ENCODE data around the gene MAL.

The MAL gene

GRCh38 chr2:95012881-95013550, 12.5 kb upstream of the MAL start:
- Histone ChIP-seq H2BK12ac (ENCODE audit: low read length) (no peak overlapping the region), H3K9ac (ENCODE audit: low read depth, low read length, poor library complexity) (no peak overlapping the region), H3K4ac (ENCODE audit: low read length) (no peak overlapping the region), H3K4me3 (ENCODE audit: low read length in 2 of 2) (no peak overlapping the region), H2AFZ (ENCODE audit: low read length) (no peak overlapping the region), H3K9me3 (replicated peaks in 1 of 2; ENCODE audit: control insufficient read depth in 2 of 2, insufficient read depth in 1 of 2, low read depth in 1 of 2, low read length in 2 of 2) (no peaks in the 10 kb centered on the region), H3K23ac (ENCODE audit: low read depth, low read length, poor library complexity) (no peak overlapping the region), H2AK5ac (ENCODE audit: low read depth, low read length) (no peak overlapping the region), H3K36me3 (replicated peaks in 1 of 2; ENCODE audit: control insufficient read depth in 2 of 2, insufficient read depth in 2 of 2, low read length in 2 of 2) (no peaks in the 10 kb centered on the region), H2BK15ac (ENCODE audit: low read length) (no peak overlapping the region), H2BK120ac (ENCODE audit: low read depth, low read length) (no peak overlapping the region), H3K18ac (ENCODE audit: low read length) (no peak overlapping the region), H4K8ac (ENCODE audit: low read depth, low read length) (peak overlapping the region; percentile 52), H3K14ac (ENCODE audit: low read length) (no peak overlapping the region), H3K4me2 (ENCODE audit: insufficient read depth, low read length, poor library complexity, severe bottlenecking) (no peak overlapping the region), H3K79me1 (ENCODE audit: low read depth, low read length) (no peaks in the 10 kb centered on the region), H3K27ac (replicated peaks; ENCODE audit: low read length) (no peak overlapping the region), H2BK5ac (ENCODE audit: low read length) (no peak overlapping the region), H3K27me3 (ENCODE audit: control insufficient read depth in 3 of 3, insufficient read depth in 3 of 3, low read depth in 1 of 3, low read length in 3 of 3) (peaks cover 0 to 22% (median 0%) of the 10 kb centered on the region in 3 experiments), H3K4me1 (ENCODE audit: control insufficient read depth in 2 of 2, insufficient read depth in 1 of 2, low read depth in 1 of 2, low read length in 2 of 2) (peaks cover 4 to 6% of the 10 kb centered on the region in 2 donors), H4K91ac (ENCODE audit: low read depth, low read length, poor library complexity) (no peak overlapping the region)
- no peak for DNase-seq (ENCODE audit: low spot score)
- WGBS, 2 donors (ENCODE audit: extremely low coverage in 2 of 2, insufficient read length in 2 of 2, insufficient replicate concordance in 1 of 2) = no CpG with 5 or more reads among the region's 10 CpGs

GRCh38 chr2:95013726-95014125, 11.8 kb upstream of the MAL start:
- no peak for DNase-seq (ENCODE audit: low spot score)
- H2AK5ac ChIP-seq (ENCODE audit: low read depth, low read length) = no peak overlapping the region
- H3K4ac ChIP-seq (ENCODE audit: low read length) = no peak overlapping the region
- no peak overlapping the region for H3K4me3 ChIP-seq (ENCODE audit: low read length in 2 of 2)
- H3K9ac ChIP-seq (ENCODE audit: low read depth, low read length, poor library complexity) = no peak overlapping the region
- no peaks in the 10 kb centered on the region for H3K36me3 ChIP-seq (replicated peaks in 1 of 2; ENCODE audit: control insufficient read depth in 2 of 2, insufficient read depth in 2 of 2, low read length in 2 of 2)
- no peak overlapping the region for H3K14ac ChIP-seq (ENCODE audit: low read length)
- H3K23ac ChIP-seq (ENCODE audit: low read depth, low read length, poor library complexity) = no peak overlapping the region
- H2BK15ac ChIP-seq (ENCODE audit: low read length) = no peak overlapping the region
- no peak overlapping the region for H2AFZ ChIP-seq (ENCODE audit: low read length)
- peaks cover 2 to 6% of the 10 kb centered on the region in 2 donors for H3K4me1 ChIP-seq (ENCODE audit: control insufficient read depth in 2 of 2, insufficient read depth in 1 of 2, low read depth in 1 of 2, low read length in 2 of 2)
- no peak overlapping the region for H2BK5ac ChIP-seq (ENCODE audit: low read length)
- no peak overlapping the region for H2BK12ac ChIP-seq (ENCODE audit: low read length)
- peaks cover 0 to 28% (median 0%) of the 10 kb centered on the region in 3 experiments for H3K27me3 ChIP-seq (ENCODE audit: control insufficient read depth in 3 of 3, insufficient read depth in 3 of 3, low read depth in 1 of 3, low read length in 3 of 3)
- no peaks in the 10 kb centered on the region for H3K9me3 ChIP-seq (replicated peaks in 1 of 2; ENCODE audit: control insufficient read depth in 2 of 2, insufficient read depth in 1 of 2, low read depth in 1 of 2, low read length in 2 of 2)
- no peaks in the 10 kb centered on the region for H3K79me1 ChIP-seq (ENCODE audit: low read depth, low read length)
- H2BK120ac ChIP-seq (ENCODE audit: low read depth, low read length) = no peak overlapping the region
- H3K18ac ChIP-seq (ENCODE audit: low read length) = no peak overlapping the region
- H4K91ac ChIP-seq (ENCODE audit: low read depth, low read length, poor library complexity) = no peak overlapping the region
- no peak overlapping the region for H4K8ac ChIP-seq (ENCODE audit: low read depth, low read length)
- H3K27ac ChIP-seq (replicated peaks; ENCODE audit: low read length) = no peak overlapping the region
- WGBS, 2 donors (ENCODE audit: extremely low coverage in 2 of 2, insufficient read length in 2 of 2, insufficient replicate concordance in 1 of 2) = no CpG with 5 or more reads among the region's 6 CpGs
- H3K4me2 ChIP-seq (ENCODE audit: insufficient read depth, low read length, poor library complexity, severe bottlenecking) = no peak overlapping the region

GRCh38 chr2:95014126-95014708, 11.3 kb upstream of the MAL start:
- H3K9ac ChIP-seq (ENCODE audit: low read depth, low read length, poor library complexity) = no peak overlapping the region
- no peak overlapping the region for H2BK120ac ChIP-seq (ENCODE audit: low read depth, low read length)
- H3K27me3 ChIP-seq (ENCODE audit: control insufficient read depth in 3 of 3, insufficient read depth in 3 of 3, low read depth in 1 of 3, low read length in 3 of 3) = peaks cover 0 to 32% (median 0%) of the 10 kb centered on the region in 3 experiments
- H3K14ac ChIP-seq (ENCODE audit: low read length) = no peak overlapping the region
- H2AK5ac ChIP-seq (ENCODE audit: low read depth, low read length) = no peak overlapping the region
- no peak overlapping the region for H4K8ac ChIP-seq (ENCODE audit: low read depth, low read length)
- H3K4me3 ChIP-seq (ENCODE audit: low read length in 2 of 2) = no peak overlapping the region
- no peak overlapping the region for H3K23ac ChIP-seq (ENCODE audit: low read depth, low read length, poor library complexity)
- no peak overlapping the region for H2BK15ac ChIP-seq (ENCODE audit: low read length)
- no peaks in the 10 kb centered on the region for H3K36me3 ChIP-seq (replicated peaks in 1 of 2; ENCODE audit: control insufficient read depth in 2 of 2, insufficient read depth in 2 of 2, low read length in 2 of 2)
- no peak overlapping the region for H2AFZ ChIP-seq (ENCODE audit: low read length)
- H3K4ac ChIP-seq (ENCODE audit: low read length) = no peak overlapping the region
- H3K9me3 ChIP-seq (replicated peaks in 1 of 2; ENCODE audit: control insufficient read depth in 2 of 2, insufficient read depth in 1 of 2, low read depth in 1 of 2, low read length in 2 of 2) = no peaks in the 10 kb centered on the region
- no peak overlapping the region for H3K18ac ChIP-seq (ENCODE audit: low read length)
- H3K4me2 ChIP-seq (ENCODE audit: insufficient read depth, low read length, poor library complexity, severe bottlenecking) = no peak overlapping the region
- H2BK12ac ChIP-seq (ENCODE audit: low read length) = no peak overlapping the region
- no peak overlapping the region for H4K91ac ChIP-seq (ENCODE audit: low read depth, low read length, poor library complexity)
- no peak overlapping the region for H2BK5ac ChIP-seq (ENCODE audit: low read length)
- no peaks in the 10 kb centered on the region for H3K79me1 ChIP-seq (ENCODE audit: low read depth, low read length)
- no peak overlapping the region for H3K27ac ChIP-seq (replicated peaks; ENCODE audit: low read length)
- peaks cover 2 to 3% of the 10 kb centered on the region in 2 donors for H3K4me1 ChIP-seq (ENCODE audit: control insufficient read depth in 2 of 2, insufficient read depth in 1 of 2, low read depth in 1 of 2, low read length in 2 of 2)
- DNase-seq (ENCODE audit: low spot score) = no peak
- no CpG with 5 or more reads among the region's 10 CpGs for WGBS, 2 donors (ENCODE audit: extremely low coverage in 2 of 2, insufficient read length in 2 of 2, insufficient replicate concordance in 1 of 2)

- no peak for DNase-seq (ENCODE audit: low spot score)
- no peak overlapping the region for H2BK120ac ChIP-seq (ENCODE audit: low read depth, low read length)
- no peak overlapping the region for H2AFZ ChIP-seq (ENCODE audit: low read length)
- no peak overlapping the region for H3K18ac ChIP-seq (ENCODE audit: low read length)
- H2BK15ac ChIP-seq (ENCODE audit: low read length) = no peak overlapping the region
- no peaks in the 10 kb centered on the region for H3K9me3 ChIP-seq (replicated peaks in 1 of 2; ENCODE audit: control insufficient read depth in 2 of 2, insufficient read depth in 1 of 2, low read depth in 1 of 2, low read length in 2 of 2)
- no peak overlapping the region for H3K4ac ChIP-seq (ENCODE audit: low read length)
- no peak overlapping the region for H2AK5ac ChIP-seq (ENCODE audit: low read depth, low read length)
- H4K8ac ChIP-seq (ENCODE audit: low read depth, low read length) = no peak overlapping the region
- no peak overlapping the region for H3K4me3 ChIP-seq (ENCODE audit: low read length in 2 of 2)
- no peak overlapping the region for H3K23ac ChIP-seq (ENCODE audit: low read depth, low read length, poor library complexity)
- no peak overlapping the region for H4K91ac ChIP-seq (ENCODE audit: low read depth, low read length, poor library complexity)
- H3K4me2 ChIP-seq (ENCODE audit: insufficient read depth, low read length, poor library complexity, severe bottlenecking) = no peak overlapping the region
- H3K79me1 ChIP-seq (ENCODE audit: low read depth, low read length) = no peaks in the 10 kb centered on the region
- H3K9ac ChIP-seq (ENCODE audit: low read depth, low read length, poor library complexity) = no peak overlapping the region
- H3K27me3 ChIP-seq (ENCODE audit: control insufficient read depth in 3 of 3, insufficient read depth in 3 of 3, low read depth in 1 of 3, low read length in 3 of 3) = peaks cover 0 to 40% (median 0%) of the 10 kb centered on the region in 3 experiments
- H3K36me3 ChIP-seq (replicated peaks in 1 of 2; ENCODE audit: control insufficient read depth in 2 of 2, insufficient read depth in 2 of 2, low read length in 2 of 2) = no peaks in the 10 kb centered on the region
- no peak overlapping the region for H3K14ac ChIP-seq (ENCODE audit: low read length)
- no CpG with 5 or more reads among the region's 15 CpGs for whole genome bisulfite sequencing, 2 donors (ENCODE audit: extremely low coverage in 2 of 2, insufficient read length in 2 of 2, insufficient replicate concordance in 1 of 2)
- H2BK12ac ChIP-seq (ENCODE audit: low read length) = no peak overlapping the region
- H3K27ac ChIP-seq (replicated peaks; ENCODE audit: low read length) = no peak overlapping the region
- H3K4me1 ChIP-seq (ENCODE audit: control insufficient read depth in 2 of 2, insufficient read depth in 1 of 2, low read depth in 1 of 2, low read length in 2 of 2) = no peaks in the 10 kb centered on the region
- H2BK5ac ChIP-seq (ENCODE audit: low read length) = no peak overlapping the region
Measured at GRCh38 chr2:95015261-95015912, 10.1 kb upstream of the MAL start.
